Stimulated activated CD8-positive, alpha-beta memory T cell treated with anti-CD3 and anti-CD28 coated beads, Interleukin-4, amount 100 ng/mL, for 24 hours (primary cell): ENCODE results near the gene KMO.

ENCODE experiments used
- DNase-seq: peaks from one replicate; pipeline ENCODE4 v3.0.0-alpha.2; 2020; ENCODE audit warnings: low read depth

The KMO gene

DNA sequence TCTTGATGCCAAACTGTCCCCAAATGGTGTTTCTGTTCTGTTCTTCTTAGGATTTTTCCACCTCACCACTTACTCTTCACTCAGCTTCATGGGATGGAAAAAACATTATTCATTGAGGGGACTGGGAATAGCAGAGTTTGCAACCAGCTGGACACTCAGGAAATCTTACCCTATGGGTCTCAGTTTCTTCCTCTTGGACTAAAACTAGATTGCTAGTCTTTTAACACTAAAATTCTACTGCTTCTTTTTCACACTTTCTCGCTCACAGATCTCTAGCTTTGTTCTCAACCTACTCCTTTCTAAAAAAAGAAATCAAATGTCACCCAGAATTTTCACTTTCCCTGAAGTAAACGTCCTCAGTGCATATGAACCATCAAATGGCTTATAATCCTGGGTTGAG lies 4.8 kb downstream of the KMO start:
- no peak for DNase-seq

DNA sequence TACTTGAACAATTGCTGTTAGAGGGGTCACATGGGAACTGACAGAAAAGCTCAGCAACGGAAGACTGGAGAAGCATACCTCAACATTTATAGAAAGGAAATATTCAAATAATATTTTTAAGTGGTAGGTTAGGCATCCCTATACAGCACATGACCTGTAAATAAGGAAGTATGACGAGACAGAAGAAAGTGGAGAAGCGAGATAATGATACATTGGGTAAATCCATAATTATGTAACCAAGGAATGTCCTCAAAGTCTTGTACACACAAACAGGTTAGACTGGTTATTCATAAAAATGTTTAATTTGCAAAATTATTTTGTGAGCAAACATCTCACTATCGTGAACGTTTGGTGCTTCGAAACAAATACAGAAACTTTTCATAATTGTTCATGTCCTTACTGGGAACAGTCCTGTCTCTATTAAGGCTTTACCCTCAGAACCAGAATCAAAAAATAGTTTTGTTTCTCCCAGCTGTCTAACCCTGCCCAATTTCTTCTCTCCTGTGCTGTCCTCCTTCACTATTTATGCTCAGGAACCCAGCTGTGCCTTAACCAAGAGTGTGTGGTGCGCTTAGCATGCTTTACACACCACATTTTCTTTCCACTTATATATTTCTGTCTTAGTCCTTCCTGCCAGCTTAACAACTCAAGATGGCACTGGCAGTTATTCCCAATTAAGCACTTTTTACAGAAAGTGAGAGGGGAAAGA lies 10.2 kb downstream of the KMO start:
- no peak for DNase-seq

DNA sequence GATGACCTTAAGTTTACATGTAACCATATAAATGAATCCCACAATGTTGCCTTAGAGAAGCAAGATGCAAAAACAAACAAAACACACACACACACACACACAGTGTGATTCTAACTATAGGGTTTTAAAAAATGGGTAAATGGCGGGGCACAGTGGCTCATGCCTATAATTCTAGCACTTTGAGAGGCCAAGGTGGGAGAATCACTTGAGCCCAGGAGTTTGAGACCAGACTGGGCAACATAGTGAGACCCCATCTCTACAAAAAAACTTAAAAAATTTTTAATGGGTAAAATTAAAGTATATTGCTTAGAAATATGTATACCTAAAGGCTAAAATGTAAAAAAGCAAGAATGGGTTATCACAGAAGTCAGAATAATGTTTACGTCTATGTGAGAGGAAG lies 15.8 kb downstream of the KMO start:
- no peak for DNase-seq

DNA sequence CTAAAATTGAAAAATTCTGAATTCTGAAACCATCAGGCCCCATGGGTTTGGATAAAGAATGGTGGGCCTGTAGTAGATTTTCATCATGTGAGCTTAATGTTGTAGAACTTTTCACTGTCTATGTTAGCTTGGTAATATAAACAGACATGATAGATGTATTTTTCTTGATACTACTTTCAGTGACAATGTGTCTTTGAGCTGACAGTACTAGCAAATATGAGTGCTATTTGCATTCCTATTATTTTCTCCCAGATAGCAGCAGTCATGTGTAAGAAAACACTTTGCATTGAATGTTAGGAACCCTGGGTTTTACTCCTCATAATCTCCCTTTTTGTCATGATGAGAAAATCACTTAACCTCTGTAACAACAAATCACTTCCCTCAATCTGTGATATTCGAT lies 18.1 kb downstream of the KMO start:
- no peak for DNase-seq

DNA sequence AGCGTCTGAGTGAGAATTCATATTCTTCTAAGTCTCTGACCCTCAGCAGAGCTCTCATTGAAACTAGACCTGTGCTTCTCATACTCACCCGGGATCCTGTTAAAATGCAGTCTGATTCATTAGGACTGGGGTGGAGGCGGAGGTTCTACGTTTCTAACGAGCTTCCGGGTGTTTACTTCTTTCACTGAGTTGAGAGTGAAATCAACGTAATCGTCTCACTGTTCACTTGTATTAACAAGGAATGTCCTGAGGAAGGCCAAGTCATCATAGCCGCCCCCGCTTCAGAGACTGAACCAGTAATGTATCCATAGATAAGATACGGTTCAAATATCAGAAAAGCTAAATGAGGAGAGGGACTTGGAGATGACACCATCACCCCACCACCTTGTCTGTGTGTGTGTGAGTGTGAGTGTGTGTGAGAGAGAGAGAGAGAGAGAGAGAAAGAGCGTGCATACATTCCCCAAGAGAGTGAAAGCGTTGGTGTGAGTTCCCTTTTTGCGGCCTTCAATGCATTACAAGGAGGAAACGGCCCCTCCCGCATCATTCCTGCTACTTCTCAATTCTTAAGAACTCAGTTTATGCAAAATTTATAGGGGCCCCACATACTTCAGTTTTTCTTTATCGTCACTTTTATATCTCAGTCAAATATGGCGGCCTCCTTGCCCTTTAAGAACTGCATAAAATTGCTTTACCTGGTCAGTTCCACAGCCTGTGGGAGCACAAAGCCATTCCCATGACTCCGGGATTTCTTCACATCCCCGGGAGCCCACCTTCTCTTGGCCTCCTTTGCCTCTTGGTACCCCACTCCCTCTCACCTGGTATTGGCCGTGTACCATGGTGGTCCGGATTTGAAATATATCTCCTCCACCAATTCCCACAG lies 19.8 kb downstream of the KMO start:
- DNase-seq: no peak

DNA sequence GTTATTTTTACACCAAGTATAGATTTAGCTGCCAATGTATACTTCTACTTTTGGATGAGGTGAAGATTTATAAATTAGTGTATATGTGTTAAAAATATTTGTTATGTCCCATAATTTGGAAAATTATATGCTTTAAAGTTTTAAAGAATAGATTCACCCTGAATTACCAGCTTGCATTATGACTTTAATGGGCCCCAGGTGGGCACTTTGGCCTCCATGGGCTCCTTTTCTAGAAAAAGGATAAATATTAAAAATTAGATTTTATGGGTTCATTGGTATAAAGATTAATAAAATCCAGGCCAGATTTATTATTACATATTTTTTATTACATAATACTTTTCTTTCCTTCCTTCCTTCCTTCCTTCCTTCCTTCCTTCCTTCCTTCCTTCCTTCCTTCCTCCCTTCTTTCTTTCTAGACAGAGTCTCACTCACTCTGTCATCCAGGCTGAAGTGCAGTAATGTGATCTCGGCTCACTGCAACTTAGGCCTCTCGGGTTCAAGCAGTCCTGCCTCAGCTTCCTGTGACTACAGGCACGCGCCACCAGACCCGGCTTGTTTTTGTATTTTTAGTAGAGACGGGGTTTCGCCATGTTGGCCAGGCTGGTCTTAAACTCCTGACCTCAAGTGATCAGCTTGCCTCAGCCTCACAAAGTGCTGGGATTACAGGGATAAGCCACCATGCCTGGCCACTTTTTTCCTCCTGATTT lies 21.9 kb downstream of the KMO start:
- DNase-seq: no peak

DNA sequence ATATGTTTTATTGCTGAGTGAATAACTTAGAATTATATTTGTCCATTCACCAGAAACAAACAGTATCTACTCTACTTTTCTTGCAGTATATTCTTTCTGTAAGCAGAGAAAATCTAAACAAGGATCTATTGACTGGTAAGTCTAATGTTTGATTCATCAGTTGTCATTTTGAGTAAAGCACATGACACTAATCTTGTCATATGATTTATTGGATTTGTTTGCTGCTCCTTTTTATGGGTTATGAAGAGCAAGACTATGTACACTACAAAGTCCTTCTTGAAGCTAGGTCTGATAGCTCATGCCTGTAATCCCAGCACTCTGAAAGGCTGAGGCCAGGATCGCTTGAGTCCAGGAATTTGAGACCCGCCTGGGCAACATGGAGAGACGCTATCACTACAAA lies 23.3 kb downstream of the KMO start:
- DNase-seq: no peak

DNA sequence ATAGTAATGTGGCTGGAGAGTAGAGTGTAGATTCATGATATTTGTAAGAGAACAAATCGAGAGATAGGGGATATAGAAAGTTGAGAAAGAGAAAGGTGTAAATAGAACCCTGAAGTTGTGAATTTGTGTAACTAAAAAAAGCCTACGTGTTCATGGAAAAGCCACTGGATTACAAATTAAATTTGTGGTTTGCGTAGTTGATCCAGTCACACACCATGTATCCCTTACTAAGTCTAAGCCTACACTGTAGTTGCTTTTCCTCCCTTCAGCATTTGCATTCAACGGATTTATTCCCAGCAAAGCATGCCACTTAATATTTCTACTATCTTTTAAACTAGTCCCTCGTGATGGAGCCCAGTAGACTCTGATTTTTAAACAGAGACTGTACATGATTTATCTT lies 24.9 kb downstream of the KMO start:
- DNase-seq: no peak

DNA sequence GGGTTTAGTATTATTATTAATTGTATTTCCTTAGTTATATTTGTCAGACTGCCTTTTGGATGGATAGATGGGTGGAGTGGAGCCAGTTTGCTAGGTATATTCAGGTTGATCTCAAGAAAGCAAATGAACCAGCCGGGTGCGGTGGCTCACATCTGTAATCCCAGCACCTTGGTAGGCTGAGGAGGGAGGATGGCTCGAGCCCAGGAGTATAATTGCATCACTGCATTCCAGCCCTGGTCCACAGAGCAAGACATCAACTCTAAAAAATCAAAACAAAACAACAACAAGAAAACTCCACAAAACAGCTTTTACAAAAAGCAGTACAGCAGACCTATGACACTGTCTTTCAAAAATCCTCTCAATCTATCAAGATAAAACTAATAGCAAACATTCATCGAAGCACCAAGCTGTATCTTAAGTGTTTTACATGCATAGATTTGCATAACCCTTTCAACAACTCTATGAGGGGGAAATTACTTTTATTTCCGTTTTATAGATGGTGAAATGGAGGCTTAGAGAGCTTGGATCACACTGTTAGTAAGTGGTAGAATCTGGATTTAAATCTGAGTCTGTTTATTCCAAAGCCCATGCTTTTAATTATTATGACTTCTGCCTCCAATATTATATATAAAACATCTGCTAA lies 25.5 kb downstream of the KMO start:
- no peak for DNase-seq

DNA sequence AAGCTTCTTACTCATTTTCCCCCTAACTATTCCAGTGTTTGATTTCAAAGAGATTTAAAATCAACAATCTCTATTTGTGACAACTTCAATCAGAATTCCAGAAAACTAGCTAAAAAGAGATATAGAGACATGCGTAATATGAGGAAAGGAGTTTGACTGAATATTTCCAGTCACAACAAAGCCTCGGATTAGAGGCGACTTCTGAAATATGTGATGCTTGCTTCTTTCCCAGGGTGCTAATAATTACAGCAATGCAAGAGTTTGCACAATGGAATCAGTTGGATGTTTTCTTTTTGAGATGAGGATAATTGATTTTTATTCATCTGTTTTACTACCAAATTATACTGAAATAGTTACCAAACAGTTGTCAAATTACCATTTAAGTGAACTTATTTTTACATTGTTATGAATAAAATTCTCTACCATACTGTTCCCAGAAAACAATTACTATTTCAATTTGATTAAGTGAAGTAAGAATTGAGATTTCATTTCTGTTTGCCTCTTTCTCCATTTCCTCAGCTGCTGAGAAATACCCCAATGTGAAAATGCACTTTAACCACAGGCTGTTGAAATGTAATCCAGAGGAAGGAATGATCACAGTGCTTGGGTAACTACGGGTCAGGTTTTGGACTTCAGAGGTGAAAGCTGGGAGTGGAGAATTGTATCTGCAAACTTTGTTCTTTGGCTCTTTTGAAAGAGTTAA lies 28.1 kb downstream of the KMO start:
- no peak for DNase-seq

DNA sequence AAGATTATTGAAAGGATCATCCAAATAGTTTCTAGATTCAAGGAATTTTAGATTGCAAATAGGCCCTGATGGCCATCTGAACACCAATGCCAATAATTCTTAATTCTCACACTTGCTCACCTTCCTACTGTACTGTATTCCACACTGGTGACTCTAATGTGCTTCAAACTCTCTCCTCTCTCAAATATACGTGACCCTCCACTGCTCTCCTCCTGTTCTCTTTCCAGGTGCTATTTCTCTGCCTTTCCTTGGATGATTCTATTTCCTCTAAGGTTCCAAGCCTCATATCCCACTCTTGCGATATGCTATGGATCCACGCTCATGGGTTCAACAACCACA lies 28.6 kb downstream of the KMO start:
- no peak for DNase-seq

DNA sequence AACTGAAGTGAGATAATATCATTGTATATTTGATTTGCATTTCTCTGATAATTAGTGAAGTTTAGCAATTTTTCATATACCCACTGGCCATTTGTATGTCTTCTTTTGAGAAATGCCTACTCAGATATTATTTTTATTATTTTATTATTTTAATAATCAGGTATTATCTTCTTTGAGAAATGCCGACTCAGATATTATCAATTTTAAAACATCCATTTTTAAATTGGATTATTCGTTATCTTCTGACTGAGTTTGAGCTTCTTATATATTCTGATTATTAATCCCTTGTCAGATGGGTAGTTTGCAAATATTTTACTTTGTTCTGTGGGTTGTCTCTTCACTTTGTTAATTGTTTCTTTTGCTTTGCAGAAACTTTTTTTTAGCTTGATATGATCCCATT lies 37.7 kb downstream of the KMO start:
- DNase-seq: no peak

DNA sequence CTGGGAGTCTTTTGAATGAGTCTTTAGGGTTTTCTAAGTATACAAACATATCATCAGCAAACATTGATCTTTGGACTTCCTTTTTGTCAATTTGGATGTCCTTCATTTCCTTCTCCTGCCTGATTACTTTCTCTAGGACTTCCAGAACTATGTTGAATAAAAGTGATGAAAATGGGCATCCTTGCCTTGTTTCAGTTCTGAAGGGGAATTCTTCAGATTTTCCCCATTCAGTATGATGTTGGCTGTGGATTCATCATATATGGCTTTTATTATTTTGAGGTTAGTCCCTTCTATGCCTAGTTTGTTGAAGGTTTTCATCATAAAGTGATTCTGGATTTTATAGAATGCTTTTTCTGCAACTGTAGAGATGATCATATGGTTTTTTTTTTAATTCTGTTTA lies 42.0 kb downstream of the KMO start:
- DNase-seq: no peak

DNA sequence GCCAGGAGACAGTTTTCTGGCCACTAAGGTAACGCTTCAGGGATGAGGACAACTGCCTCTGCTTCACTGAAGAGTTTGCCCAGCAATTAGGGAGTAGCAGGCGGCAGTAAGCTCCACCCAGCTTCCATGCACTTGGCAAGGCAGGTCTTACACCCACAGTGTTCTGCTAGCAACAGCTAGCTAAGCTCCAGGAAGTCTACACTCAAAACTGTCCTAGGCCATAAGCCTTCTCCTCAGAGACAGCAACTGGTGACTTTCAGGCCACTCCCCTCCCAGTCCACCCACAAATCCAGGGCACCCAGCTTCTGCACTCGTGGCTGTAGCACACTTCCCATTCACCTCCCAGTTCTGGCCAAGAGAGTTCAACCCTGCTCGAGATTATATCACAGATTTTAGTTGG lies 47.3 kb downstream of the KMO start:
- no peak for DNase-seq

DNA sequence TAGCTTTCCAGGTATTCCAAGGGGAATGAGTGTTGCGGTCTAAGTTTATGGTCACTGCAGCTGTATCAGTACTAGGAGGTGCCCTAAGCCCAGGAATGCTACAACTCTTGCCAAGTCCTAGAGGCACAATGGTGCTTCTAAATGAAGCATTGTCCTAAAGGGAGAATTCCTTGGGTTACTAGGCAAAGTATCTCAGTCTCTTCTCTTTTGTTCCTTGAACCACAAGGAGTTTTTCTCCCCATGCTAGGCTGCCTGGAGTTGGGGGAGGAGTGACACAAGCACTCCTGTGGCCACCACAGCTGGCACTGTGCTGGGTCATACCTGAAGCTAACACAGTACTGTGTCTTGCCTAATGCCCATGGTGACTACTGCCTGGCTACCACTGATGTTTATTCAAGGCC lies 50.7 kb downstream of the KMO start:
- DNase-seq: no peak

DNA sequence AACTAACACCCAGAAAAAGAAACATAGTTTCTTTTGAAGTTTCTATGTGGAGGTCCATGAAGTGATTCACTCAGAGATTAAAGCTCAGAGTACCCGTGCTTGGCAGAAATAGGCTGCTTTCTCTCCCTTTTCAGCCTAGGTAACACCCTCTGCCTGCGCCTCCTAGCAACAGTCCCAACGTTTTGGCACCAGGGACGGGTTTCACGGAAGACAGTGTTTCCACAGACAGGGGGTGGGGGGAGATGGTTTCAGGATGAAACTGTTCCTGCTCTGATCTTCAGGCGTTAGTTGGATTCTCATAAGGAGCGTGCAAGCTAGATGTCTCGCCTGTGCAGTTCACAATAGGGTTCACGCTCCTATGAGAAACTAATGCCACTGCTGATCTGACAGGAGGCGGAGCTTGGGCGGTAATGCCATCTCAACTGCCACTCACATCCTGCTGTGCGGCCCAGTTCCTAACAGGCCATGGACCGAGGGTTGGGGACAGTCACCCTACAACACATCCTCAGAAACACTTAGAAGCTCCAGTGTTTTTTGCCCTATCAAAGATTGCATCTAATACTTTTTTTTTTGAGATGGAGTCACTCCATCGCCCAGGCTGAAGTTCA lies 54.8 kb downstream of the KMO start:
- DNase-seq: no peak

DNA sequence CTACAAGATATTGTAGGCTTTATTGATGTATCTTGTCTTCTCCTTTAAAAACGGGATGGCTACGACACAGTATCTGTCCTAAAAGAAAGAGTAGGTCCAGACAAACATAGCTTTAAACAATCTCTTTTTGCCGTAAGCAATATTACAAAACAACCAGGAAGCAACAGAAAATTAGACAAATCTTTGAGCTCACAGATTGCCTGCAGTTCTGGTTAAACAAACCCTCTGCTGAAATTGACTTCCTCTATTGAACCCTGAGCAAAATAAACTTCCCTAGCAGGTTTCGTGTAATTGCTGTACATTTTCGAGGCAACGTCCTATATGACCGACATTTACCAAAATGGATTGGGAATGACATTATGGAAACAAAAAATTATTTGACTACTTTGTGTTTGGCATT lies 57.3 kb downstream of the KMO start:
- no peak for DNase-seq

DNA sequence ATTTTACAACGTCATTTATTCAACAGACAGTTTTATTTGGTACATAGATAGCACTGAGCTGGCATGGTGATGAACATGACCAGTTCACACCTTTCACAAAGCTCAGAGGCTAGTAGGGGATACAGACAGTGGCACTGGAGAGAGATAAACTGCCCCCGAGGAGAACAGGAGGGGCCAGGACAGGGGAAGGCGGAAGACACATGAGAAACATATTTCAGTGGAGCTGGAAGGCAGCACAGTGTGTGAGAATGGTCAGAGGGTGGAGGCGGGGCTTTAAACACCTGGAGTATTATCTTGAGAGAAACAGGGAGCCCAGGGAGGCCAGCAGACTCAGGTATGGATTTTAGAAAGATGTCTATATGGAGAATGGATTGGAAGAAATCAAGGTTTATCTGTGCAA lies 58.5 kb downstream of the KMO start:
- no peak for DNase-seq

DNA sequence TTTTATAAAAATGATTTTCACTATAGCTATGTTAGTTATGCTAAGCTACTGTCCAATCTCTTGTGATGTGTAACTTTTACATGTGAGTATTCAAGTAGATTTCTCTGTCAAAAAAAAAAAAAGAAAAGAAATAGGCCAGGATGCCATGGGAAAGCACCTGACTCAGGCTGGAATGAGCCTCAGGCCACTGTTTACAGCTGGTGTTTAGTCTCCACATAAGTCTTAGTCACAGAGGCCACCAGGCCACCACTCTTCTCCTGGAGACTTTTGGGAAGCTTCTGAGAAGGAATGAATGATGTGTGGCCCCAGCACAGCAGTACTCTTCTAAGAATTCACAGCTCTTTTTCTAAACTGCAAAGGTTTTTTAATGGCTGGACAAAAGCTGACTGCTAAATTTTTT lies 59.1 kb downstream of the KMO start:
- no peak for DNase-seq

DNA sequence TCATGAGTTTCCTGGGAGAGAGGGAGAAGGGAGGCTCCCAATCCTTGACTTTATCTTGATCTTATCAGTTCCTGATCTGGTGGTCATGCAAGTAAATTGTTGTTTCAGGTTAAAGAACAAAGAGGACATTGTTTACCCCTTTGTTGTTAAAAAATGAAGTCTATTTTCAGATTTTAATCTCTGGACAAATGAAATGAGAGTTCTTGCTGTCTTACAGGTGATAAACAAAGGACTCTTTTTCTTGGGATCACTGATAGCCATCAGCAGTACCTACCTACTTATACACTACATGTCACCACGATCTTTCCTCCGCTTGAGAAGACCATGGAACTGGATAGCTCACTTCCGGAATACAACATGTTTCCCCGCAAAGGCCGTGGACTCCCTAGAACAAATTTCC lies 59.6 kb downstream of the KMO start:
- no peak for DNase-seq

DNA sequence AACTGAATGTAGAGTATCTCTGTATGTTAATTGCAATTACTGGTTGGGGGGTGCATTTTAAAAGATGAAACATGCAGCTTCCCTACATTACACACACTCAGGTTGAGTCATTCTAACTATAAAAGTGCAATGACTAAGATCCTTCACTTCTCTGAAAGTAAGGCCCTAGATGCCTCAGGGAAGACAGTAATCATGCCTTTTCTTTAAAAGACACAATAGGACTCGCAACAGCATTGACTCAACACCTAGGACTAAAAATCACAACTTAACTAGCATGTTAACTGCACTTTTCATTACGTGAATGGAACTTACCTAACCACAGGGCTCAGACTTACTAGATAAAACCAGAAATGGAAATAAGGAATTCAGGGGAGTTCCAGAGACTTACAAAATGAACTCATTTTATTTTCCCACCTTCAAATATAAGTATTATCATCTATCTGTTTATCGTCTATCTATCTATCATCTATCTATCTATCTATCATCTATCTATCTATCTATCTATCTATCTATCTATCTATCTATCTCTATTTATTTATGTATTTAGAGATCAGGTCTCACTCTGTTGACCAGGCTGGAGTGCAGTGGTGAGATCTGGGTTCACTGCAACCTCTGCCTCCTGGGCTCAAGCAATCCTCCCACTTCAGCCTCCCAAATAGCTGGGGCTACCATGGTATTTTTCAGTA lies 60.2 kb downstream of the KMO start:
- no peak for DNase-seq
